HepG2 (cell line): ENCODE data around the gene SRSF11. TPM values are rescaled to one million over a fixed set of nuclear protein-coding genes. Genes with fewer than 3 reads are reported as not detected.

ENCODE experiments used
- CBX2 ChIP-seq, 2 experiments: fragments of 200-600 bp in 1 of 2; sonication (generic); formaldehyde crosslinking in 1 of 2; IDR thresholded peaks; 2 replicates each; pipeline versions ENCODE4 v1.7.0 to v1.8.1; 2018 to 2022; ENCODE audit warnings: low read depth in 2 of 2, low read length in 1 of 2, mild to moderate bottlenecking in 1 of 2, missing genetic modification reagents in 1 of 2
- DNMT1 ChIP-seq: sonication (generic); formaldehyde crosslinking; IDR thresholded peaks from 2 replicates; pipeline ENCODE4 v1.5.1; 2020; ENCODE audit warnings: mild to moderate bottlenecking, missing genetic modification reagents
- ELF1 ChIP-seq: sonication (generic); formaldehyde crosslinking; IDR thresholded peaks from 2 replicates; pipeline ENCODE4 v1.4.0; 2020; ENCODE audit warnings: missing genetic modification reagents
- JUNB ChIP-seq: sonication (generic); formaldehyde crosslinking; IDR thresholded peaks from 2 replicates; pipeline ENCODE4 v1.8.0; 2022; ENCODE audit warnings: missing genetic modification reagents, mild to moderate bottlenecking, borderline replicate concordance
- KMT2A ChIP-seq: sonication (generic); formaldehyde crosslinking; IDR thresholded peaks from 2 replicates; pipeline ENCODE4 v1.4.0; 2020; ENCODE audit warnings: missing genetic modification reagents
- MATR3 ChIP-seq: sonication (generic); formaldehyde crosslinking; IDR thresholded peaks from 2 replicates; pipeline ENCODE4 v1.4.0; 2020; ENCODE audit warnings: missing genetic modification reagents
- NCOR1 ChIP-seq: fragments of 200-600 bp; sonication (generic); IDR thresholded peaks from 2 replicates; pipeline ENCODE4 v1.7.0; 2017; ENCODE audit warnings: antibody characterized with exemption, low read length, borderline replicate concordance
- PAX8 ChIP-seq: sonication (generic); formaldehyde crosslinking; IDR thresholded peaks from 2 replicates; pipeline ENCODE4 v1.8.0; 2022; ENCODE audit warnings: mild to moderate bottlenecking, missing genetic modification reagents, borderline replicate concordance
- PRMT3 ChIP-seq: sonication (generic); formaldehyde crosslinking; IDR thresholded peaks from 2 replicates; pipeline ENCODE4 v1.8.1; 2022; ENCODE audit warnings: low read depth, mild to moderate bottlenecking, moderate library complexity, missing genetic modification reagents, borderline replicate concordance
- RARA ChIP-seq: IDR thresholded peaks from 2 replicates; pipeline ENCODE4 v1.6.1; 2016; ENCODE audit warnings: missing genetic modification reagents, missing compliant biosample characterization
- SPEN ChIP-seq: sonication (generic); formaldehyde crosslinking; IDR thresholded peaks from 2 replicates; pipeline ENCODE4 v1.5.1; 2020; ENCODE audit warnings: low read depth, mild to moderate bottlenecking, missing genetic modification reagents
- TP53 ChIP-seq: sonication (generic); formaldehyde crosslinking; conservative IDR thresholded peaks from 2 replicates; pipeline ENCODE4 v1.4.0; 2020; ENCODE audit warnings: missing genetic modification reagents
- ZMYM3 ChIP-seq: sonication (generic); formaldehyde crosslinking; IDR thresholded peaks from 2 replicates; pipeline ENCODE4 v1.5.1; 2020; ENCODE audit warnings: mild to moderate bottlenecking, missing genetic modification reagents
- ZNF136 ChIP-seq: sonication (generic); formaldehyde crosslinking; IDR thresholded peaks from 2 replicates; pipeline ENCODE4 v1.8.1; 2022; ENCODE audit warnings: low read depth, mild to moderate bottlenecking, moderate library complexity, missing genetic modification reagents
- ZNF3 ChIP-seq: IDR thresholded peaks from 2 replicates; pipeline ENCODE4 v1.7.0; 2017; ENCODE audit warnings: inconsistent platforms
- ZNF382 ChIP-seq: sonication (generic); formaldehyde crosslinking; IDR thresholded peaks from 2 replicates; pipeline ENCODE4 v1.5.0; 2020; ENCODE audit warnings: missing genetic modification reagents, mild to moderate bottlenecking, borderline replicate concordance
- ZNF44 ChIP-seq: sonication (generic); formaldehyde crosslinking; IDR thresholded peaks from 2 replicates; pipeline ENCODE4 v1.5.1; 2020; ENCODE audit warnings: mild to moderate bottlenecking, missing genetic modification reagents
- ZNF570 ChIP-seq: sonication (generic); formaldehyde crosslinking; IDR thresholded peaks from 2 replicates; pipeline ENCODE4 v1.4.0; 2020; ENCODE audit warnings: mild to moderate bottlenecking, missing genetic modification reagents, borderline replicate concordance
- ZNF615 ChIP-seq: sonication (generic); formaldehyde crosslinking; IDR thresholded peaks from 2 replicates; pipeline ENCODE4 v1.5.0; 2020; ENCODE audit warnings: mild to moderate bottlenecking, missing genetic modification reagents, borderline replicate concordance
- ZNF678 ChIP-seq: sonication (generic); formaldehyde crosslinking; IDR thresholded peaks from 2 replicates; pipeline ENCODE4 v1.4.0; 2020; ENCODE audit warnings: mild to moderate bottlenecking, missing genetic modification reagents
- ZNF747 ChIP-seq: sonication (generic); formaldehyde crosslinking; IDR thresholded peaks from 2 replicates; pipeline ENCODE4 v1.8.1; 2023; ENCODE audit warnings: missing genetic modification reagents, mild to moderate bottlenecking, borderline replicate concordance
- ZNF788 ChIP-seq: sonication (generic); formaldehyde crosslinking; IDR thresholded peaks from 2 replicates; pipeline ENCODE4 v1.5.0; 2020; ENCODE audit warnings: mild to moderate bottlenecking, missing genetic modification reagents, borderline replicate concordance
- ZSCAN31 ChIP-seq: sonication (generic); formaldehyde crosslinking; IDR thresholded peaks from 2 replicates; pipeline ENCODE4 v1.5.0; 2020; ENCODE audit warnings: low read depth, mild to moderate bottlenecking, missing genetic modification reagents
- polyA plus RNA-seq, 8 experiments: library from polyadenylated mRNA; depleted of rRNA in 3 of 8; stranded (reverse) in 7 of 8; unstranded in 1 of 8; fragments of >200 nt; fragmentation: Illumina TruSeq in 4 of 8; extraction: Trizol in 4 of 8; gene quantifications; 2 replicates each; pipeline versions ENCODE4 v1.2.1 to v1.2.3, GENCODE V29; 2011 to 2016; ENCODE audit warnings: low read depth in 4 of 8, missing spikeins in 1 of 8, mixed read lengths in 1 of 8; ENCODE audit not compliant: insufficient read depth in 1 of 8
- total RNA-seq, 5 experiments: library from RNA; depleted of rRNA; stranded (reverse); fragments of >200 nt; fragmentation: Illumina TruSeq; extraction: Trizol; gene quantifications; 2 replicates each; pipeline ENCODE4 v1.2.3, GENCODE V29; 2016; ENCODE audit warnings: low read depth in 1 of 5
- TF ChIP-seq, protein P1 (sequence below): sonication (generic); formaldehyde crosslinking; IDR thresholded peaks from 2 replicates; pipeline ENCODE4 v1.4.0; 2020; ENCODE audit warnings: missing genetic modification reagents
- TF ChIP-seq, protein P2 (sequence below): sonication (generic); formaldehyde crosslinking; IDR thresholded peaks from 2 replicates; pipeline ENCODE4 v1.4.0; 2020; ENCODE audit warnings: missing genetic modification reagents, low read depth, mild to moderate bottlenecking, borderline replicate concordance
- TF ChIP-seq, protein P3 (sequence below): sonication (generic); formaldehyde crosslinking; IDR thresholded peaks from 2 replicates; pipeline ENCODE4 v1.5.0; 2020; ENCODE audit warnings: missing genetic modification reagents
- TF ChIP-seq, protein P4 (sequence below): fragments of 450-650 bp; IDR thresholded peaks from 2 replicates; pipeline ENCODE4 v1.6.1; 2016

Gene SRSF11
- total and polyA plus RNA-seq, 2 of the 13 experiments (the other 11 are each of a cell fraction or from before 2014, with no cell fraction given): 118 to 381 TPM

DNA sequence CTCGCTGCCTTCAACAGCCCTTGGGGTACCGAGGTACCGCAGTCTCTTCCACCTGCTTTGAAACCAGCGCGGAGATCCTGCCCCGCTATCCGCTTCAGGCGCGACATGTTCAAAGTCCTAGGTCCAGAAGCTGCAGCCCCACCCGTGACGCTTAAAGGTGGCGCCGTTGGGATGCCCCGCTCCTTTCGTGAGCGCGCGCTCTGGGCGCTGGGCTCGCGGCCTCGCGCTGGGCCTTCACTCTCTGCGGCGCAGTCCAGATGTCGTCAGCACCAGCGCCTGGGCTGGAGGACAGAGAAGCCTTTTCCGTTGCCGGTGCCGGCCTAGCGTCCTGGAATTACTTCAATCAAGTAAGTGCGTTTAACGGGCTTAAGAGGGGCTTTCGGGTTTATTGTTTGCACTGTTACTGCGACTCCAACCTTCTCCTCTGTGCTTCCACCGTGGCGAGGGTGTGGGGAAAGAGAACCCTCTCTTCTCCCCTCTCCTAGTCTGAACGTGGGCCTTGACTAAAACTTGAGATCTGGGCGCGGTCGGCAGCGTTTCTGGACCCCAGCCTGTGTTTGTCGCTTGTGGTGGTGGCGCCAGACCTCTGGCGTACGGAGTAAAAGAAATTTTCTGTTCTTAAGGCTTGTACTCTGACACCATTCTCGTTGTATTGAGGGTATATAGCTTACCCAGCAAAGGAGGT is 15.6 kb upstream of the SRSF11 start, which contains the start of gene LRRC40 (continued):
- TF ChIP-seq, protein P1, sequence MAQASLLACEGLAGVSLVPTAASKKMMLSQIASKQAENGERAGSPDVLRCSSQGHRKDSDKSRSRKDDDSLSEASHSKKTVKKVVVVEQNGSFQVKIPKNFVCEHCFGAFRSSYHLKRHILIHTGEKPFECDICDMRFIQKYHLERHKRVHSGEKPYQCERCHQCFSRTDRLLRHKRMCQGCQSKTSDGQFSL: peak; percentile 59; the same call in 1 of the 2 replicates
- TF ChIP-seq, protein P2, sequence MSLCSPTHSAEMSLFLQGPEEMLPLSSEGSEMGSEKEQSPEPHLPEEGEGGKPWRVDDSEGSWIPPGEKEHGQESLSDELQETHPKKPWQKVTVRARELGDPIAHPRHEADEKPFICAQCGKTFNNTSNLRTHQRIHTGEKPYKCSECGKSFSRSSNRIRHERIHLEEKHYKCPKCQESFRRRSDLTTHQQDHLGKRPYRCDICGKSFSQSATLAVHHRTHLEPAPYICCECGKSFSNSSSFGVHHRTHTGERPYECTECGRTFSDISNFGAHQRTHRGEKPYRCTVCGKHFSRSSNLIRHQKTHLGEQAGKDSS (CRISPR knock-in tag): peak; percentile 26; the same call in 1 of the 2 replicates
- TF ChIP-seq ZNF44 (CRISPR knock-in tag) (peak; percentile 54; the same call in 1 of the 2 replicates), ZNF136 (CRISPR knock-in tag) (0 out of 2 replicates have a peak, but pooled peaks have one; percentile 89), ZNF788 (CRISPR knock-in tag) (peak; percentile 98; the same call in 1 of the 2 replicates), RARA (CRISPR knock-in tag) (peak; percentile 14; the same call in 1 of the 2 replicates), ZNF747 (peak; percentile 88), PAX8 (CRISPR knock-in tag) (no peak), ELF1 (CRISPR knock-in tag) (peak; percentile 79), DNMT1 (peak; percentile 74; the same call in 1 of the 2 replicates), ZSCAN31 (CRISPR knock-in tag) (peak; percentile 89), ZNF570 (CRISPR knock-in tag) (no peak), ZNF382 (CRISPR knock-in tag) (no peak), JUNB (CRISPR knock-in tag) (no peak), TP53 (CRISPR knock-in tag) (peak; percentile 88; the same call in 1 of the 2 replicates), ZNF678 (CRISPR knock-in tag) (no peak), ZNF3 (CRISPR knock-in tag) (no peak), SPEN (CRISPR knock-in tag) (peak; percentile 99), ZNF615 (CRISPR knock-in tag) (peak; percentile 90; the same call in 1 of the 2 replicates), MATR3 (CRISPR knock-in tag) (no peak), NCOR1 (peak; percentile 75; the same call in 1 of the 2 replicates), ZMYM3 (CRISPR knock-in tag) (peak; percentile 86), CBX2 (IDR thresholded peaks at IDR 0.05; ENCODE audit: low read depth, low read length) (no peak), CBX2 (CRISPR knock-in tag; IDR thresholded peaks at IDR 0.05; ENCODE audit: low read depth) (no peak), PRMT3 (CRISPR knock-in tag) (no peak; the same call in 1 of the 2 replicates), KMT2A (CRISPR knock-in tag) (peak; percentile 99)
- TF ChIP-seq, protein P3, sequence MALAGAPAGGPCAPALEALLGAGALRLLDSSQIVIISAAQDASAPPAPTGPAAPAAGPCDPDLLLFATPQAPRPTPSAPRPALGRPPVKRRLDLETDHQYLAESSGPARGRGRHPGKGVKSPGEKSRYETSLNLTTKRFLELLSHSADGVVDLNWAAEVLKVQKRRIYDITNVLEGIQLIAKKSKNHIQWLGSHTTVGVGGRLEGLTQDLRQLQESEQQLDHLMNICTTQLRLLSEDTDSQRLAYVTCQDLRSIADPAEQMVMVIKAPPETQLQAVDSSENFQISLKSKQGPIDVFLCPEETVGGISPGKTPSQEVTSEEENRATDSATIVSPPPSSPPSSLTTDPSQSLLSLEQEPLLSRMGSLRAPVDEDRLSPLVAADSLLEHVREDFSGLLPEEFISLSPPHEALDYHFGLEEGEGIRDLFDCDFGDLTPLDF (CRISPR knock-in tag): peak; percentile 95
- TF ChIP-seq, protein P4, sequence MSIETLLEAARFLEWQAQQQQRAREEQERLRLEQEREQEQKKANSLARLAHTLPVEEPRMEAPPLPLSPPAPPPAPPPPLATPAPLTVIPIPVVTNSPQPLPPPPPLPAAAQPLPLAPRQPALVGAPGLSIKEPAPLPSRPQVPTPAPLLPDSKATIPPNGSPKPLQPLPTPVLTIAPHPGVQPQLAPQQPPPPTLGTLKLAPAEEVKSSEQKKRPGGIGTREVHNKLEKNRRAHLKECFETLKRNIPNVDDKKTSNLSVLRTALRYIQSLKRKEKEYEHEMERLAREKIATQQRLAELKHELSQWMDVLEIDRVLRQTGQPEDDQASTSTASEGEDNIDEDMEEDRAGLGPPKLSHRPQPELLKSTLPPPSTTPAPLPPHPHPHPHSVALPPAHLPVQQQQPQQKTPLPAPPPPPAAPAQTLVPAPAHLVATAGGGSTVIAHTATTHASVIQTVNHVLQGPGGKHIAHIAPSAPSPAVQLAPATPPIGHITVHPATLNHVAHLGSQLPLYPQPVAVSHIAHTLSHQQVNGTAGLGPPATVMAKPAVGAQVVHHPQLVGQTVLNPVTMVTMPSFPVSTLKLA: peak; percentile 71
